Activated T-cell treated with anti-CD3 and anti-CD28 coated beads, Interleukin-2, amount 50 U/mL, for 1 hour (primary cell): ENCODE data around the gene AACS.
"Not testable (repeated sequence)": the region's sequence is repeated elsewhere in the genome, so short reads cannot be mapped to it uniquely, and the experiment has no call there.

Experiments used
- DNase-seq: peaks from one replicate; pipeline ENCODE4 v3.0.0-alpha.2; 2020

Gene AACS

DNA sequence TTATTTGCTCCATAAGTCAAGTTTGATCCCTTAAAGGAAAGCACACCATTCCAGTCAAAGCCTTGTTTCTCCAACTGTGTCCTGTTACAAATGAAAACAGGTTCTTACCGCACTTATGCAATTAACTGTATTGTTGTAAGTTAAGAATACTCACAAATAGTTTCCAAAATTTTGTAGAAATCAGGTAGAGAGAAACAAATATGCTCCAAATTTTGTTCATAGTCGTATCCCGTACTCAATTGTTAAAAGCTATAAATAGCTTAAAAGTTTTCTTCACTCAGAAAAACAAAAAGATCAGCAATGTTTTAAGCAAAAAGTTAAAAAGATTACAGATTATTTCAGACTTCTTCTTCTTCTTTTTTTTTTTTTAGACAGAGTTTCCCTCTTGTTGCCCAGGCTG is 4.0 kb upstream of the AACS start:
- DNase-seq = no peak

DNA sequence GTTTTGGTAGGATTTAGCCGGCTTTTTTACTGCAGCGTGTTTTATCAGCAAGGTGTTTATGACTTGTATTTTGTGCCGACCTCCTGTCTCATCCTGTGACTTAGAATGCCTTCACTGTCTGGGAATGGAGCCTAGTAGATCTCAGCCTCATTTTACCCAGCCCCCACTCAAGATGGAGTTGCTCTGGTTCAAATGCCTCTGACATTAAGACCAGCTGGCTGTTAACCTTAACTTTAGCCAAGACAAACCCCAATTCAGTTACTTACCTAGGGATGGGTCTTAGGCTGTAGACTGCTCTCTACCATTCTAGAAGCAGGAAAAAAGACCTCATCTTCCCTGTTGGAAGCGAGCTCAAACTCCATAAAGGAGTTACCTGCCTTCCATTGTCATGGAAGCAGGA is 1.7 kb upstream of the AACS start:
- not testable (repeated sequence) for DNase-seq

- no peak for DNase-seq
Measured at GRCh38 chr12:125064492-125064891, 743 bp upstream of the AACS start.

- no peak for DNase-seq
Measured at GRCh38 chr12:125065919-125066570, 810 bp downstream of the AACS start.

DNA sequence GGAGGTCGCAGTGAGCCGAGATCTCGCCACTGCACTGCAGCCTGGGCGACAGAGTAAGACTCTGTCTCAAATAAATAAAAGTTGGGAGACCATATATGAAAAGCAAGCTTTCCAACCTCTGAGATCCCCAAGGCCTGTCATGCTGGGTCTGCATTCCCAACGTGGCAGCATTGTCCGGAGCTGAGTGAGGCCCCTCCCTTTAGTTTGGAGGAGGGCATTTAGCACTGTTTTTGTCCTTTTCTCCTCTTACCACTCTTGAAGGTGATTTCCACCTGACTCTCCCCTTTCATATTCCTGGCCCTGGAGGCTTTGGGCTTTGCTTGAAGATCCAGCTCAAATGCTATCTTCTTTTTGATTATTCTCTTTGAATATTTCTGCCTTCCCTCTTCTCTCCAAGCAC is 3.2 kb downstream of the AACS start:
- DNase-seq = no peak

- no peak for DNase-seq
Measured at GRCh38 chr12:125069616-125070015, 4.4 kb downstream of the AACS start.

GRCh38 chr12:125070112-125070511 is 4.9 kb downstream of the AACS start:
- DNase-seq = no peak

GRCh38 chr12:125070661-125071390 is 5.6 kb downstream of the AACS start:
- DNase-seq = no peak

DNA sequence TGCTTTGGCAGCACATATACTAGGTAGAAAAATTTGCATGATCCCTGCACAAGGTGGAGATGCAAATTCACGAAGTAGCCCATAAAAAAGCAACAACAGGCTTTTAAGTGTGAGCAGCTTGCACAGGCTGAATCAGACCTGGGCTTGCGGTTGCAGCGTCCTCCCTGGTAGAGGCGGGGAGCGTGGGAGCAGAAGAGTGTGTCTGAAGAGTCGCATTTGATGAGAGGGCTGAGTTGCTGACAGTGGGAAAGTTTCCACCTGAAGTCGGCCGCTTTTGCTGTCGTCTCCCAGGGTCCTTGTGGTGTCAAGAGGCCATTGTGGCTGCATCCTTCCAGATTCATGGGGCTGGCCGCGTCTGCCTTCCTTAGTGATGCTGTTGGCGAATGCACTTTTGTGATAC is 6.2 kb downstream of the AACS start:
- DNase-seq = no peak

DNA sequence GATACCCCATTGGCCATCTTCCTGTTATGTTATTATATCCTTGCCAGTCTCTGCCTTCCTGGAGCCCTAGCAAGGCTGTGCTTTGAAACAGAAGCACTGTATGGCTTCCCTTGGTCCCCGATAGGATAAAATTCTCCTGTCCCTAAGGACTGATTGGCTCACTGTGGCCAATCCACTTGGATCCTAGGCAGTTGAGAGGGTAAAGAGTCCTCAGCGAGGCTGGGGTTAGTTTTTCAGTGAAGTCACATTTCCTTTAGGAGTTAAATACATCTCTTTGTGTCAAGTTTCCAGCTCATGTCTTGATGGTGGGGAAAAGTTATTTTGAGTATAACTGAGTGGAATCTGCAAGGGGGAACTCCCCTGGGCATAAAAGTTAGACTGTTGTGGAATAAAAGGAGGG is 7.3 kb downstream of the AACS start:
- DNase-seq = no peak

DNA sequence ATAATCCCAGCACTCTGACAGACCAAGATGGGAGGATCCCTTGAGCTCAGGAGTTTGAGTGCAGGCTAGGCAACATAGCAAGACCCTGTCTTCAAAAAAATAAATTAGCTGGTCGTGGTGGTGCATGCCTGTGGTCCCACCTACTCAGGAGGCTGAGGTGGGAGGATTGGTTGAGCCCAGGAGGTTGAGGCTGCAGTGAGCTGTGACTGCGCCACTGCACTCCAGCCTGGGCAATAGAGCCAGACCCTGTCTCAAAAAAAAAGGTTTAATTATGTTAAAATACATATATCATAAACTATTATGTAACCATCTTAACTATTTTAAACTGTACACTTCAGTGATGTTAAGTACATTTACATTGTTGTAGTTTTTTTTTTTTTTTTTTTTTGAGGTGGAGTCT is 9.1 kb downstream of the AACS start:
- not testable (repeated sequence) for DNase-seq

- DNase-seq = no peak
Measured at GRCh38 chr12:125076103-125076502, 10.9 kb downstream of the AACS start.

GRCh38 chr12:125079084-125079483 is 13.8 kb downstream of the AACS start:
- no peak for DNase-seq

DNA sequence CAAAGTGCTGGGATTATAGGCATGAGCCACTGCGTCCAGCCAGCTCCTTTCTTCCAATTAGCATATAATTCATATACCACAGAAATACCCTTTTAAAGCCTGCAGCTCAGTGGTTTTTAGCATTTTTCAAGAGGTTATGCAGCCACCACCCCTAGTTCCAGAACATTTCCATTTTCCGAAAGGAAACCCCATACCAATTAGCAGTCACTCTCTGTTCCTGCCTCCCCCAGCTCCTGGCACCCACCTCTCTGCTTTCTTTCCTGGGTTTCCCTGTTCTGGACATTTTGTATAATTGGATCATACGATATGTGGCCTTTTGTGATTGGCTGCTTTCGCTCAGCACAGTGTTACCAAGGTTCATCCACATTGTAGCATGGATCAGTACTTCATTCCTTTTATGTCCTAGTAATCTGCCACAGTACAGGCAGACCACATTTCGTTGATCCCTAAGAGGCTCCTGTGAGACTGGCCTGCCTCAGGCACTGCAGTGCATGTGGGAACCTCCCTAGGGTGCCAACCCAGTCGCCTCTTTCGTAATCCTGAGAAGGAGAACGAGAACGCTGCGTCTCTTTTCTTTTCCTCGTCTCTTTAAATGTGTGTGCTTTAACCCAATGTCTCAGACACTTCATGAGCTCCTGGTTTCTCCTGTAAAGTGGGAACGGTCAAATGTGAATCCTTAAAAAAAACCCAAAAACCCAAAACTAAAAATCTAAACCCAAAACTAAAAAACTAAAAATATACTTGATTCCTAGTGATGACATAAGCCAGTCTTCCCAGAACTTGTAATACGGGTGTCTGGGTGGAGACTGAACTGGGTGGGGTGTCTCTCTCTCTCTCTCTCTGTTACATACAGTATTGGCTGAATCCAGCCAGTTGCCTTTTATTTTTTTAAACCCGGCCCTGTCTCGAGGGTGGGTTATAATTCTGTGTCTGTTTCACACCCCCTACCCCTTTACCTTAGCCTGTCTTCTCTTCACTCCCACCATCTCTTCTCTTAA is 14.7 kb downstream of the AACS start:
- DNase-seq = no peak

DNA sequence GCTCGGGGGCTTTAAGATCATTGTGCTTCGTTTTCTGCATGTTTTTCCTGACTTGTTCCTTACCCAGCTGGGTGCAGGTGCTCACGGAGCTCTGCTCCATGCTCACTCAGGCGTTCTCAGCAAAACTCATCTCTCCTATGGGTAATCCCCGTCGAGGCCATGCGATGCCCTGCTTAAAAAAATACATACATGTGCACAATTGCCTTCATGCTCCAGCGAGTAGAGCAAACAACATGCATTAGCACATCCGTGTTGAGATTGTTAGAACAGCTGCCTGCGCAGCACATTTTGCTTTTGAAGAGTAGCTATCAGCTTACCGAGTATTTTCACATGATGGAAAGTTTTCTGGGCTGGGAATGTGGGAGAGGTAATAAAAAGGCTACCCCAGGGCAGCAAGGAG is 16.2 kb downstream of the AACS start:
- no peak for DNase-seq

- no peak for DNase-seq
Measured at GRCh38 chr12:125083072-125083471, 17.8 kb downstream of the AACS start.

DNA sequence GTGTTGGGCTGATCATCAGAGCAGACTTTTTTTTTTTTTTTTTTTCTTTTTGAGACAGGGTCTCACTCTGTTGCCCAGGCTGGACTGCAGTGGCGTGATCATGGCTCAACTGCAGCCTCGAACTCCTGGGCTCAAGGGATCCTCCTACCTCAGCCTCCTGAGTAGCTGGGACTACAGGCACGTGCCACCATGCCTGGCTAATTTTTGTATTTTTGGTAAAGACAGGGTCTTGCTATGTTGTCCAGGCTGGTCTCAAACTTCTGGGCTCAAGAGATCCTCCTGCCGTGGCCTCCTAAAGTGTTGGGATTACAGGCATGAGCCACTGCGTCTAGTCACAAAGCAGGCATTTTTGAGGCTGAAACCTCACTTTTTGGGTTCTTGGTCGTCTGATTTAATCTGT is 23.0 kb downstream of the AACS start:
- DNase-seq = not testable (repeated sequence)

DNA sequence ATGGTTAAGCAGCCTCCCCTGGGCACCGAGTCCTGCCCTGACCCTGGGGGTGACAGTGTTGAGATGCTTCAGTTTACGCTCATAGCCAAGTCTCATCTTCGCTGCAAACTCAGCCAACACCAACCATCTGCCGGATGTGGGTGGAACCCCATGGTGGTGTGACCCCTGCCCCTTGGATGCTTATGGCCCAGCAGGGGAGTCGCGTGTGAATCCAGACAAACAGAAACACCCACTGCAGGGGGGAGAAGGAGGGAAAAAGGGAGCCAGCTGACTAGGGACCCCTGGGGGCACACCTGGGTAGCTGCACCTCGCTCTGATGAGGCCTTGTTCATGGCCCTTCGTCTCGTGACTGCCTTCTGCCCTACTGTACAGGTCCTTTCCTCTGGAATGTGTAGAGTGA is 23.8 kb downstream of the AACS start:
- no peak for DNase-seq

- no peak for DNase-seq
Measured at GRCh38 chr12:125089626-125090025, 24.4 kb downstream of the AACS start.

GRCh38 chr12:125090437-125090836 is 25.2 kb downstream of the AACS start:
- no peak for DNase-seq

DNA sequence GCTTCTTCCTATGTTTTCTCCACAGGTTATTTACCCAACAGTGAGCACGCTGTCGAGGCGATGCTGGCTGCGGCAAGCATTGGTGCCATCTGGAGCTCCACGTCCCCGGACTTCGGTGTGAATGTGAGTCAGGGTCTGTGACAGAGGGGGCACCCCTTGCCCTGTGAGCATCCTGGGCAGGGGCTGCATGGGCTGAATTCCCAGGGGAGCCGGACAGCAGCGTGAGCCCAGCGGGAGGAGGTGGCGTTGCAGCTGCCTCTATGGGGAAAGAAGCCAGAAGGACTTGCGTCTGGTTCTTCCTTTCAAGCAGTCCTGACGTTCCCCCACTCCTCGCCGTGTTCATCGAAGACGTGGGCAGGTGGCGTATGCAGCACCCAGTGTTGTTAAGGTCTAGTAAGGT is 26.2 kb downstream of the AACS start:
- DNase-seq = no peak

DNA sequence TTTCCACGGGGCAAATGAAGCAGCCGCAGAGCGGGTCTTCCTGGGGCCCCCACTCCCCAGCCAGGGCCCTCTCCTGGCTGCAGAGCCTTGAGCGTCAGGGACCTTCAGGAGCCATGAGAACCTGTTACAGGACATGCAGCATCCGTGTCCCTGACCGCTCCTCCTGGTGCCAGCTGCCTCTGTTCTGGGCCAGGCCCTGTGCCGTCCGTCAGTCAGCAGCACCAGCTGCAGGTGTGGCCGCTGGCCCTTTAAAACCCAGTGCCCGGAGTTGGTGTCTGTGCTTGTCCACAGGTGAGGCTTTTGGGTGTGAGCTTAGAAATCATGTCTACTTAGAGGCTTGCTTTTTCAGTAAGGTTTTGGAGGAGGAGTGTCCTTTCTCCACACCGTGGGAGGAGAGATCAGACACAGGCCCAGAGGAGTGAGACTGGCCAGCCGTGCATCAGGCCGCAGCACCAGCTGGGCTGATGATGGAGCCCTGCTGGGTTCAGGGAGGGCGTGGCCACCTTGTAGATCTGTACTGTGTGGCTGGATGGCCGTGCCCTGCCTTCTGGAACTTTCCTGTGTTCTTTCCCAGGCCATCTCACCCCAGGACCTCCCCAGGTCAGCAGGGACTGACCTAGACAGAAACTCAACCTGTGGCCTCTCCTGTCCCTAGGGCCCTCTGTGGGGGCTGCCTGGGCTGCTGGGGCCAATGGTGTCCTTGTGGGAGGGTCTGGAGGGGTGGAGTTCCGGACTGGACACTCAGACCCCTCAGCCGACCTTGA is 27.1 kb downstream of the AACS start:
- no peak for DNase-seq
